A549 (cell line): ENCODE data around the gene DELE1. TPM values are rescaled to one million over a fixed set of nuclear protein-coding genes. Genes with fewer than 3 reads are reported as not detected.

Experiments
- ATAC-seq, 2 experiments: fragments of 200-7000 bp in 1 of 2; fragments of >200 bp in 1 of 2; cut with Nextera tagmentation in 1 of 2; cut with Tn5 transposase in 1 of 2; 3 replicates each; pipeline versions ENCODE4 v1.8.0 to v1.9.1; 2018 to 2020; ENCODE audit warnings: mild to moderate bottlenecking in 1 of 2, moderate library complexity in 1 of 2
- CTCF ChIA-PET: fragments of 300-600 bp; sonication (Branson Sonifier 250); formaldehyde crosslinking; extraction: SDS; loops from one replicate; lab custom pipeline; 2021; ENCODE audit warnings: antibody characterized with exemption, inconsistent platforms; lab: Yijun Ruan, JAX
- POLR2A ChIA-PET: fragments of 350-600 bp; formaldehyde crosslinking; extraction: SDS; loops from one replicate; lab custom pipeline; 2021; ENCODE audit warnings: antibody characterized with exemption, inconsistent platforms; lab: Yijun Ruan, JAX
- DNase-seq, 2 experiments: peaks; one replicate each; pipeline versions ENCODE4 v3.0.0 to v3.0.0-alpha.2; 2011 to 2016; ENCODE audit warnings: low read depth in 1 of 2, low spot score in 1 of 2
- FAIRE-seq: peaks from 2 replicates; lab custom pipeline; 2011; peaks lifted over from hg19 to GRCh38; lab: Jason Lieb, UNC
- H3K27ac ChIP-seq, 2 experiments: fragments of >200 bp; sonication (Bioruptor Twin); formaldehyde crosslinking; 3 replicates each; pipeline ENCODE4 v1.5.1; 2016 to 2017
- H3K4me1 ChIP-seq: fragments of >200 bp; sonication (Bioruptor Twin); formaldehyde crosslinking; 3 replicates; pipeline ENCODE4 v1.6.1; 2016
- H3K4me2 ChIP-seq: fragments of >200 bp; sonication (Bioruptor Twin); formaldehyde crosslinking; 3 replicates; pipeline ENCODE4 v1.6.1; 2016
- H3K4me3 ChIP-seq: fragments of >200 bp; sonication (Bioruptor Twin); formaldehyde crosslinking; 3 replicates; pipeline ENCODE4 v1.5.1; 2016
- H3K9me3 ChIP-seq: fragments of >200 bp; sonication (Bioruptor Twin); formaldehyde crosslinking; 3 replicates; pipeline ENCODE4 v1.6.1; 2016
- CBX2 ChIP-seq: fragments of 200-600 bp; sonication (generic); IDR thresholded peaks from 2 replicates; pipeline ENCODE4 v1.6.1; 2016; ENCODE audit warnings: low read depth, mild to moderate bottlenecking, borderline replicate concordance
- CEBPB ChIP-seq, 2 experiments: fragments of >200 bp in 1 of 2; sonication (Bioruptor Twin) in 1 of 2; formaldehyde crosslinking in 1 of 2; IDR thresholded peaks; 2 replicates each; pipeline ENCODE4 v1.6.1; 2012 to 2016
- FOSB ChIP-seq: fragments of 250-450 bp; sonication (Bioruptor Pico); IDR thresholded peaks from 2 replicates; pipeline ENCODE4 v1.5.0; 2020; ENCODE audit warnings: mild to moderate bottlenecking, moderate library complexity
- HOXA7 ChIP-seq: fragments of 250-450 bp; sonication (Bioruptor Pico); IDR thresholded peaks from 2 replicates; pipeline ENCODE4 v1.5.0; 2020; ENCODE audit warnings: mild to moderate bottlenecking, moderate library complexity
- NFE2L2 ChIP-seq: fragments of 150-350 bp; conservative IDR thresholded peaks from 2 replicates; pipeline ENCODE4 v1.6.1; 2014; ENCODE audit warnings: low read length
- PHF8 ChIP-seq: fragments of 200-600 bp; sonication (generic); IDR thresholded peaks from 2 replicates; pipeline ENCODE4 v1.6.1; 2016; ENCODE audit warnings: low read depth, mild to moderate bottlenecking, antibody characterized with exemption, moderate library complexity, borderline replicate concordance
- POLR2A ChIP-seq: IDR thresholded peaks from 2 replicates; pipeline ENCODE4 v1.6.1; 2012; ENCODE audit warnings: mild to moderate bottlenecking, low read length
- TFCP2L1 ChIP-seq: fragments of 250-450 bp; sonication (Bioruptor Pico); IDR thresholded peaks from 2 replicates; pipeline ENCODE4 v1.5.0; 2021; ENCODE audit warnings: mild to moderate bottlenecking
- WGBS: methylation state at CpG from one replicate; pipeline ENCODE4 v1.1.6; 2017; ENCODE audit errors: missing lambda C conversion rate; 5-methylcytosine and 5-hydroxymethylcytosine counted together
- polyA plus RNA-seq, 4 experiments: library from polyadenylated mRNA; depleted of rRNA in 3 of 4; stranded (reverse); fragments of >200 nt; fragmentation: RNase III in 1 of 4; extraction: RNeasy Plus Mini Kit Qiagen cat#74134 plus additional on column Dnase treatment in 1 of 4; gene quantifications; 2 replicates in 3 of 4; 3 replicates in 1 of 4; pipeline ENCODE4 v1.2.3, GENCODE V29; 2011 to 2017
- TF ChIP-seq, protein P1 (sequence below): fragments of >200 bp; sonication (Bioruptor Twin); formaldehyde crosslinking; IDR thresholded peaks from 2 replicates; pipeline ENCODE4 v1.6.1; 2016
- TF ChIP-seq, protein P2 (sequence below): fragments of 250-450 bp; sonication (Bioruptor Pico); IDR thresholded peaks from 2 replicates; pipeline ENCODE4 v1.5.0; 2020; ENCODE audit warnings: low read depth, mild to moderate bottlenecking, moderate library complexity
- TF ChIP-seq, protein P3 (sequence below): fragments of 250-450 bp; sonication (Bioruptor Pico); IDR thresholded peaks from 2 replicates; pipeline ENCODE4 v1.5.0; 2021; ENCODE audit warnings: mild to moderate bottlenecking, moderate library complexity, borderline replicate concordance
- TF ChIP-seq, protein P4 (sequence below): fragments of 150-350 bp; IDR thresholded peaks from 2 replicates; pipeline ENCODE4 v1.6.1; 2014; ENCODE audit warnings: low read depth, mild to moderate bottlenecking, low read length
- TF ChIP-seq, protein P5 (sequence below): IDR thresholded peaks from 2 replicates; pipeline ENCODE4 v1.6.1; 2012; ENCODE audit warnings: low read depth, borderline replicate concordance

Gene DELE1
- polyA plus RNA-seq, 2 of the 4 experiments (the other 2 are of a cell fraction), result 41.2 to 60.1 TPM

DNA sequence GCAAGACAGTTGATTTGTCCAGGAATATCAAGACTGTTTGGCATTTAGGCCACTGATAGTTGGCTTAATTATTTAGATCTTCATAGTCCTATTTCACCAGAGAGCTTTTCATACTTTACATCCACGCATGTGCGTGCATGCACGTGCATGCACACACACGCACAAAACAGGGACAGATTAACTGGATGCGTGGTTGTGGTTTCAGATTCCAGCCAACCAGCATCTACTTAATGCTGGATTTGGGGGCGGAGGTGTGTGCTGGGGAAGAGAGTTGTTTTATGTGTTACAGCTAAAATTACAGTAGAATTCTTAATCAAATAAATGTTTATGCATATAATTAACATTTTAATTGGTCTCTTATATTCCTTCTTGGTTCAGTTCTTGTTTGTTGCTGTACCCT is 52.5 kb downstream of the DELE1 start:
- no peak overlapping the region for H3K4me2 ChIP-seq
- no peak overlapping the region for H3K4me3 ChIP-seq
- H3K9me3 ChIP-seq, result no peaks in the 10 kb centered on the region
- CTCF ChIA-PET, result interaction anchor here (0.6 to 2.7 kb wide), 12 partner anchors 10 to 311 kb away, joined by 3 to 19 read pairs (median 4); partner anchors contain the start of gene DELE1
- 97% methylated on average over 6 of the region's 6 CpGs for WGBS
- no peak for ATAC-seq
- no peak for FAIRE-seq
- no peak for DNase-seq
- H3K4me1 ChIP-seq, result peaks cover 10% of the 10 kb centered on the region; the same call in 2 of the 3 replicates
- TF ChIP-seq, protein P1, sequence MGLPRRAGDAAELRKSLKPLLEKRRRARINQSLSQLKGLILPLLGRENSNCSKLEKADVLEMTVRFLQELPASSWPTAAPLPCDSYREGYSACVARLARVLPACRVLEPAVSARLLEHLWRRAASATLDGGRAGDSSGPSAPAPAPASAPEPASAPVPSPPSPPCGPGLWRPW, result no peak
- TF ChIP-seq FOSB (CRISPR knock-in tag) (no peak), PHF8 (no peak)
- TF ChIP-seq, protein P2, sequence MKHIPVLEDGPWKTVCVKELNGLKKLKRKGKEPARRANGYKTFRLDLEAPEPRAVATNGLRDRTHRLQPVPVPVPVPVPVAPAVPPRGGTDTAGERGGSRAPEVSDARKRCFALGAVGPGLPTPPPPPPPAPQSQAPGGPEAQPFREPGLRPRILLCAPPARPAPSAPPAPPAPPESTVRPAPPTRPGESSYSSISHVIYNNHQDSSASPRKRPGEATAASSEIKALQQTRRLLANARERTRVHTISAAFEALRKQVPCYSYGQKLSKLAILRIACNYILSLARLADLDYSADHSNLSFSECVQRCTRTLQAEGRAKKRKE (CRISPR knock-in tag), result no peak
- TF ChIP-seq, protein P3, sequence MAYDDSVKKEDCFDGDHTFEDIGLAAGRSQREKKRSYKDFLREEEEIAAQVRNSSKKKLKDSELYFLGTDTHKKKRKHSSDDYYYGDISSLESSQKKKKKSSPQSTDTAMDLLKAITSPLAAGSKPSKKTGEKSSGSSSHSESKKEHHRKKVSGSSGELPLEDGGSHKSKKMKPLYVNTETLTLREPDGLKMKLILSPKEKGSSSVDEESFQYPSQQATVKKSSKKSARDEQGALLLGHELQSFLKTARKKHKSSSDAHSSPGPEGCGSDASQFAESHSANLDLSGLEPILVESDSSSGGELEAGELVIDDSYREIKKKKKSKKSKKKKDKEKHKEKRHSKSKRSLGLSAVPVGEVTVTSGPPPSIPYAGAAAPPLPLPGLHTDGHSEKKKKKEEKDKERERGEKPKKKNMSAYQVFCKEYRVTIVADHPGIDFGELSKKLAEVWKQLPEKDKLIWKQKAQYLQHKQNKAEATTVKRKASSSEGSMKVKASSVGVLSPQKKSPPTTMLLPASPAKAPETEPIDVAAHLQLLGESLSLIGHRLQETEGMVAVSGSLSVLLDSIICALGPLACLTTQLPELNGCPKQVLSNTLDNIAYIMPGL (CRISPR knock-in tag), result no peak
- TF ChIP-seq, protein P4, sequence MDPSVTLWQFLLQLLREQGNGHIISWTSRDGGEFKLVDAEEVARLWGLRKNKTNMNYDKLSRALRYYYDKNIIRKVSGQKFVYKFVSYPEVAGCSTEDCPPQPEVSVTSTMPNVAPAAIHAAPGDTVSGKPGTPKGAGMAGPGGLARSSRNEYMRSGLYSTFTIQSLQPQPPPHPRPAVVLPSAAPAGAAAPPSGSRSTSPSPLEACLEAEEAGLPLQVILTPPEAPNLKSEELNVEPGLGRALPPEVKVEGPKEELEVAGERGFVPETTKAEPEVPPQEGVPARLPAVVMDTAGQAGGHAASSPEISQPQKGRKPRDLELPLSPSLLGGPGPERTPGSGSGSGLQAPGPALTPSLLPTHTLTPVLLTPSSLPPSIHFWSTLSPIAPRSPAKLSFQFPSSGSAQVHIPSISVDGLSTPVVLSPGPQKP, result no peak
- TF ChIP-seq, protein P5, sequence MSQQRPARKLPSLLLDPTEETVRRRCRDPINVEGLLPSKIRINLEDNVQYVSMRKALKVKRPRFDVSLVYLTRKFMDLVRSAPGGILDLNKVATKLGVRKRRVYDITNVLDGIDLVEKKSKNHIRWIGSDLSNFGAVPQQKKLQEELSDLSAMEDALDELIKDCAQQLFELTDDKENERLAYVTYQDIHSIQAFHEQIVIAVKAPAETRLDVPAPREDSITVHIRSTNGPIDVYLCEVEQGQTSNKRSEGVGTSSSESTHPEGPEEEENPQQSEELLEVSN, result no peak
- TF ChIP-seq, all 56 proteins: peak for 0
- POLR2A ChIA-PET, result interaction anchor here (0.6 kb wide), 1 partner anchor 606 kb away, joined by 4 read pairs; the partner anchor contains the start of gene PCDHGB3
- H3K27ac ChIP-seq, result no peak overlapping the region

DNA sequence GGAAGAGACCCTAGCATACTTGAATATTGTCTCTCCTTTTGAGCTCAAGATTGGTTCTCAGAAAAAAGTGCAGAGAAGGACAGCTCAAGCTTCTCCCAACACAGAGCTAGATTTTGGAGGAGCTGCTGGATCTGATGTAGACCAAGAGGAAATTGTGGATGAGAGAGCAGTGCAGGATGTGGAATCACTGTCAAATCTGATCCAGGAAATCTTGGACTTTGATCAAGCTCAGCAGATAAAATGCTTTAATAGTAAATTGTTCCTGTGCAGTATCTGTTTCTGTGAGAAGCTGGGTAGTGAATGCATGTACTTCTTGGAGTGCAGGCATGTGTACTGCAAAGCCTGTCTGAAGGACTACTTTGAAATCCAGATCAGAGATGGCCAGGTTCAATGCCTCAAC is 54.7 kb downstream of the DELE1 start:
- no peak overlapping the region for H3K4me2 ChIP-seq
- ATAC-seq (no peak), FAIRE-seq (no peak), DNase-seq (no peak)
- H3K27ac ChIP-seq, result no peak overlapping the region
- no peaks in the 10 kb centered on the region for H3K9me3 ChIP-seq
- ChIA-PET POLR2A (no interaction called here), CTCF (interaction anchor here (0.9 to 2.8 kb wide), 9 partner anchors 10 to 571 kb away, joined by 3 to 23 read pairs (median 5); partner anchors contain the start of gene RNF14)
- H3K4me3 ChIP-seq, result no peak overlapping the region
- TF ChIP-seq TFCP2L1 (CRISPR knock-in tag), result no peak
- peaks cover 9% of the 10 kb centered on the region; the same call in 2 of the 3 replicates for H3K4me1 ChIP-seq

DNA sequence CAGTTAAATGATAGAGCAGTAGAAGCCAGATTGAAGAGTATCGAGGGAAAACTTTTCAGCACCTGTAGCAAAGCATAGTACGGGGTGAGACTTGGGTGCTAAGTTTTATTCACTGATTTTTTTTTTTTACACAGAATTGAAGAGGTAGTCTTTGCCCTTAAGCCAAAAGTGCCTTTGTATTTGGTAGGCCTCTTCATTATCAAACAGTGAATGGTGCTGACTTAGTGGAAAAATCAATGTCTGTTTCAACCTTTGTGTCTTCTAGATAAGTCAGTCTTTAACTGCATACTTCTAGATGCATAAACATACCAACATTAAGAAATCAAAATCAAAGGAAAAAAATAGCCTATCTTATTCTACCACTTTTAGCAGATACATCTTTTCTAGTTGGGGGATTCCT is 59.0 kb downstream of the DELE1 start:
- CTCF ChIA-PET, result interaction anchor here (0.6 kb wide), 1 partner anchor 42 kb away, joined by 3 read pairs; no protein-coding TSS in a partner anchor
- POLR2A ChIA-PET, result no interaction called here
- FAIRE-seq, result peak; percentile 46
- no peaks in the 10 kb centered on the region for H3K4me1 ChIP-seq
- WGBS, result 90% methylated on average over 2 of the region's 2 CpGs
- H3K4me3 ChIP-seq, result no peak overlapping the region
- no peak for TF ChIP-seq CEBPB (IDR thresholded peaks at IDR 0.05)
- TF ChIP-seq NFE2L2, result no peak
- TF ChIP-seq HOXA7 (CRISPR knock-in tag), result no peak
- no peak for TF ChIP-seq PHF8
- TF ChIP-seq, protein P3 (CRISPR knock-in tag), result no peak
- TF ChIP-seq POLR2A, result no peak
- TF ChIP-seq CBX2, result no peak
- TF ChIP-seq, protein P2 (CRISPR knock-in tag), result no peak
- no peaks in the 10 kb centered on the region for H3K9me3 ChIP-seq
- no peak overlapping the region for H3K4me2 ChIP-seq
- H3K27ac ChIP-seq, result no peak overlapping the region
- ATAC-seq, result no peak
- no peak for DNase-seq
